Jurkat, Clone E6-1 (cell line): ENCODE data around the gene SRSF12.
A peak's percentile ranks its signal among the peaks of the same experiment; 100 is the strongest.
"Not testable (repeated sequence)": the region's sequence is repeated elsewhere in the genome, so short reads cannot be mapped to it uniquely, and the experiment has no call there.

Source experiments
- DNase-seq: peaks from one replicate; pipeline ENCODE4 v3.0.0-alpha.2; 2011; ENCODE audit warnings: low read depth, low spot score
- H3K4me3 ChIP-seq: 2 replicates; pipeline ENCODE4 v1.5.1; 2011; ENCODE audit warnings: mild to moderate bottlenecking, low read length, control low read depth, moderate library complexity

The SRSF12 gene

GRCh38 chr6:89080281-89081128 is 37.4 kb downstream of the SRSF12 start, which contains the start of gene PNRC1:
Gene PNRC1, plus strand, starts transcription at chr6:89080751. Its CDS starts 144 bp downstream, at chr6:89080895.
- peak; percentile 99 for DNase-seq
- peak within 1 kb of the TSS; percentile 91 for H3K4me3 ChIP-seq

- H3K4me3 ChIP-seq = peak overlapping the region; percentile 91
- DNase-seq = peak; percentile 71
These were observed 38.2 kb downstream of the SRSF12 start for GRCh38 chr6:89079511-89080234.

- DNase-seq = no peak
- no peak overlapping the region for H3K4me3 ChIP-seq
These were observed 44.0 kb downstream of the SRSF12 start for GRCh38 chr6:89073840-89074239.

GRCh38 chr6:89073014-89073620 is 44.8 kb downstream of the SRSF12 start:
- no peak overlapping the region for H3K4me3 ChIP-seq
- DNase-seq = peak; percentile 78

- DNase-seq = no peak
- no peak overlapping the region for H3K4me3 ChIP-seq
These were observed 46.8 kb downstream of the SRSF12 start for GRCh38 chr6:89071036-89071435.

- no peak for DNase-seq
- no peak overlapping the region for H3K4me3 ChIP-seq
These were observed 48.2 kb downstream of the SRSF12 start for GRCh38 chr6:89069536-89070163.

GRCh38 chr6:89068695-89069094 is 49.2 kb downstream of the SRSF12 start:
- H3K4me3 ChIP-seq = no peak overlapping the region
- no peak for DNase-seq

- DNase-seq = no peak
- H3K4me3 ChIP-seq = no peak overlapping the region
These were observed 50.1 kb downstream of the SRSF12 start for GRCh38 chr6:89067796-89068195.

GRCh38 chr6:89066940-89067646 is 50.8 kb downstream of the SRSF12 start:
- no peak for DNase-seq

GRCh38 chr6:89066121-89066520 is 51.8 kb downstream of the SRSF12 start:
- H3K4me3 ChIP-seq, DNase-seq: not testable (repeated sequence)

More at GRCh38 chr6:89066940-89067646, 50.8 kb downstream of the SRSF12 start:
- H3K4me3 ChIP-seq = no peak overlapping the region

- not testable (repeated sequence) for DNase-seq, H3K4me3 ChIP-seq
These were observed 52.9 kb downstream of the SRSF12 start for GRCh38 chr6:89064931-89065330.

- H3K4me3 ChIP-seq = no peak overlapping the region
- DNase-seq = no peak
These were observed 54.0 kb downstream of the SRSF12 start for GRCh38 chr6:89063881-89064280.

GRCh38 chr6:89059227-89059626 is 58.6 kb downstream of the SRSF12 start:
- no peak overlapping the region for H3K4me3 ChIP-seq
- DNase-seq = no peak

- no peak for DNase-seq
- H3K4me3 ChIP-seq = no peak overlapping the region
These were observed 59.2 kb downstream of the SRSF12 start for GRCh38 chr6:89058627-89059026.

- no peak for DNase-seq
- H3K4me3 ChIP-seq = no peak overlapping the region
These were observed 60.1 kb downstream of the SRSF12 start for GRCh38 chr6:89057759-89058158.

GRCh38 chr6:89054208-89054607 is 63.7 kb downstream of the SRSF12 start:
- no peak overlapping the region for H3K4me3 ChIP-seq
- no peak for DNase-seq

GRCh38 chr6:89051676-89052075 is 66.2 kb downstream of the SRSF12 start:
- H3K4me3 ChIP-seq = no peak overlapping the region
- no peak for DNase-seq

- H3K4me3 ChIP-seq = no peak overlapping the region
- DNase-seq = no peak
These were observed 67.2 kb downstream of the SRSF12 start for GRCh38 chr6:89050697-89051096.

GRCh38 chr6:89050155-89050554 is 67.7 kb downstream of the SRSF12 start:
- no peak overlapping the region for H3K4me3 ChIP-seq
- no peak for DNase-seq
